SK-N-MC (cell line): ENCODE data around the gene NLK.
"Not testable (repeated sequence)": the region's sequence is repeated elsewhere in the genome, so short reads cannot be mapped to it uniquely, and the experiment has no call there.

ENCODE experiments used
- DNase-seq: peaks from one replicate; pipeline ENCODE4 v3.0.0-alpha.2; 2011; ENCODE audit warnings: low read depth, low spot score
- H3K27ac ChIP-seq: fragments of 200-600 bp; sonication (generic); 2 replicates; pipeline ENCODE4 v1.5.1; 2016; ENCODE audit warnings: mixed run types
- H3K36me3 ChIP-seq: fragments of 200-600 bp; sonication (generic); 2 replicates; pipeline ENCODE4 v1.6.1; 2017; ENCODE audit warnings: antibody characterized with exemption, low read length, mixed read lengths; ENCODE audit not compliant: insufficient read depth
- H3K4me3 ChIP-seq: fragments of 200-600 bp; sonication (generic); 2 replicates; pipeline ENCODE4 v1.5.1; 2016
- H3K9ac ChIP-seq: fragments of 200-600 bp; sonication (generic); 2 replicates; pipeline ENCODE4 v1.8.0; 2017; ENCODE audit warnings: mixed run types, mixed read lengths; ENCODE audit not compliant: insufficient read length
- H3K9me3 ChIP-seq: fragments of 200-600 bp; sonication (generic); 2 replicates; pipeline ENCODE4 v1.6.1; 2017; ENCODE audit warnings: low read depth, mild to moderate bottlenecking, antibody characterized with exemption, low read length, moderate library complexity, mixed read lengths
- EZH2 ChIP-seq: fragments of 200-600 bp; sonication (generic); IDR thresholded peaks from one replicate; pipeline ENCODE4 v1.6.1; 2017; ENCODE audit warnings: antibody characterized with exemption
- FOXP2 ChIP-seq: optimal IDR thresholded peaks from 2 replicates; pipeline ENCODE3; 2011; ENCODE audit warnings: mild to moderate bottlenecking, moderate library complexity; ENCODE audit not compliant: insufficient read depth; ENCODE audit errors: extremely low read length, control extremely low read depth
- POLR2AphosphoS5 ChIP-seq: IDR thresholded peaks from 2 replicates; pipeline ENCODE4 v1.6.1; 2012; ENCODE audit warnings: mild to moderate bottlenecking, low read depth, low read length, borderline replicate concordance

Gene NLK

DNA sequence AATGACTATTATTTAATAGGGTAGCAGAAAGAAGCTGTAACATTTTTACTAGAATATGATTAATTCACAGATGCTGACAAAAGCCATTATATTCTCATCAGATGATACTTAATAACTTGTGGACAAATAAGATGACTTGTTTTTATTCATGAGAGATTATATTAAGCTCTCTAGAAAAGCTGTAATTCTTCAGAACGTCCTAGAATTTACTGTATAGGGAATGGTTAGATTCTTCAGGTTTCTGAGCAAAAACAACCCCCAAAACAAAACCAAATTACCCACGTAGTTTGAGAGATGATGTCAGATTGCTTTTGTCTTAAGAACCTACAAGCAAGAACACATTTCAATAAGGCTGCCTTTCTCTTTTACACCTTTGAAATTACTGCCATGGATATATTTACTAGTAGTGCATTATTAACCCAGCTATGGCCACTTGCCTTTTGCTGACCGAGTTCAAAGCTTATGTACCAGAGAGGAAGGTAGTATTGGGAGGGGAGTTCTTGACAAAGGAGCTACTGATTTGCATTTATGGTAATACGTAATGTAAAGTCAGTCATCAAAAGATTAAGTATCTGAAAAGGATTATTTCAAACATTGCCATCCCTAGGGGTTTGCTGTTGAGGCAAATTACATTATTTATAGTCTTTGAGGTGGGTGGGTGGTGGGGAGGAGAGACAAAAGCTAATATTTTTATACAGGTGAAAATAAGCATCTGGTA, 51.7 kb downstream of the NLK start:
- Histone ChIP-seq H3K36me3 (no peaks in the 10 kb centered on the region), H3K4me3 (no peak overlapping the region), H3K9me3 (peaks cover 4% of the 10 kb centered on the region; the same call in 1 of the 2 replicates), H3K27ac (peak overlapping the region; percentile 91), H3K9ac (no peak overlapping the region)
- DNase-seq: no peak
- TF ChIP-seq EZH2 (no peak), FOXP2 (no peak), POLR2AphosphoS5 (no peak)

DNA sequence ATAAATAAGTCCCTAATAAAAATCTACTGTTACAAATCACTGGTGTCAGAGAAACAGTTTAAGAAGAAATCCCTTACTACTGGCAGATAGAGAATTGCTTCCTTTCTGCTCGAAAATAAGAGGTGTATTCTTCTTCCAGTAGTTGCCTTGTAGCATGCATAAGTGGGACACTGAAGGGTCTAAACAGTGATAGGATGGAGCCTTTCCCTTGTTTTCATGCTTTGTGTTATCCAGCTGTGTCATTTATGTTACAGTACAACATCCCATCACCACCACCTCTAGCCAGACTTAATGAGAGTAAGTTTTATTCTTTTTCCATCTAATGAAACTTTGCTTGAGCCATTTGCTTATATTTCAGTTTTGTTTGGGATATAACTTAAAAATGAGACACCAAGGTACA, 54.3 kb downstream of the NLK start:
- H3K36me3 ChIP-seq: peaks cover 3% of the 10 kb centered on the region; the same call in 1 of the 2 replicates
- peak overlapping the region; percentile 26 for H3K4me3 ChIP-seq
- no peak for DNase-seq
- peak overlapping the region; percentile 65; the same call in 1 of the 2 replicates for H3K27ac ChIP-seq
- H3K9ac ChIP-seq: no peak overlapping the region
- TF ChIP-seq EZH2 (no peak), FOXP2 (no peak), POLR2AphosphoS5 (no peak)
- no peaks in the 10 kb centered on the region for H3K9me3 ChIP-seq

DNA sequence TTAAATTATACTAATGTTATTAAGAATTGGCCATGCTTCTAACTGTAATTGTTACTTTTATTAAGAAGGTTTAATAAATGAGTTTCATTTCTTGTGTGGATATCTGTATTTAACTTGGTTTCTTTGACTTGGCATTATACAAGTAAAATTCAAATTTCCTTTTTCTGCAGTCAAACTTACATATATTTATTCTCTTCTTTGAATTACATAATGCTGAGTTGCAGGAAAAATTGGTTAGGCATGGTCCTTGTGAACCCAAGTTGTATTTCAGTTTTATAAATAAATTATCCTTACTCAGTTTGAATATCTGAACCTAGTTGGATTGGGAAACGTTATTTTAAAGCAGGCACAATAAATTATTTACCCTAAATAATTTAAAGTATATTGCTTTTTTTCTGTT, 54.8 kb downstream of the NLK start:
- Histone ChIP-seq H3K9ac (peak overlapping the region; percentile 40), H3K4me3 (peak overlapping the region; percentile 36; the same call in 1 of the 2 replicates), H3K9me3 (no peaks in the 10 kb centered on the region), H3K27ac (peak overlapping the region; percentile 65), H3K36me3 (peaks cover 3% of the 10 kb centered on the region; the same call in 1 of the 2 replicates)
- no peak for TF ChIP-seq EZH2
- no peak for TF ChIP-seq FOXP2
- TF ChIP-seq POLR2AphosphoS5: no peak
- DNase-seq: no peak

DNA sequence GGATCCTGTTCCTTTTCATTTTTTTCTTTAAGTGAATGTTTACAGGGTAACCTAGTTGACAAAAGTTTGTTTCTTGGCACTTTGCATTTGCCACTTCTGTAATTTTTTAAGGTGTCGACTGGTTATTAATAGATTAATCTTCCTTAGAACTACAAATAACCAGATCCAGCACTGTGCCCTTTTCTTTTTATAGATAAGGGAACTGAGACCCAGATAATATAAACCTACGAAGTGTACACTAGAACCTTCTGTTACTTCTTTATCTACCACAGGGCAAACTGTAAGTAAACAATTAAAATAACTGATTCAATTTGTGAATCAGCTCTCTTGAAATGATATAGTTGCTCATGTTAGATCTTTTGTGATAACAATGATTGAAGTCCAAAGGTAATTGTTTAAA, 55.4 kb downstream of the NLK start:
- DNase-seq: no peak
- peak overlapping the region; percentile 40 for H3K9ac ChIP-seq
- H3K9me3 ChIP-seq: no peaks in the 10 kb centered on the region
- peak overlapping the region; percentile 65 for H3K27ac ChIP-seq
- TF ChIP-seq POLR2AphosphoS5 (no peak), FOXP2 (no peak), EZH2 (no peak)
- H3K36me3 ChIP-seq: peaks cover 3% of the 10 kb centered on the region; the same call in 1 of the 2 replicates
- peak overlapping the region; percentile 36; the same call in 1 of the 2 replicates for H3K4me3 ChIP-seq

DNA sequence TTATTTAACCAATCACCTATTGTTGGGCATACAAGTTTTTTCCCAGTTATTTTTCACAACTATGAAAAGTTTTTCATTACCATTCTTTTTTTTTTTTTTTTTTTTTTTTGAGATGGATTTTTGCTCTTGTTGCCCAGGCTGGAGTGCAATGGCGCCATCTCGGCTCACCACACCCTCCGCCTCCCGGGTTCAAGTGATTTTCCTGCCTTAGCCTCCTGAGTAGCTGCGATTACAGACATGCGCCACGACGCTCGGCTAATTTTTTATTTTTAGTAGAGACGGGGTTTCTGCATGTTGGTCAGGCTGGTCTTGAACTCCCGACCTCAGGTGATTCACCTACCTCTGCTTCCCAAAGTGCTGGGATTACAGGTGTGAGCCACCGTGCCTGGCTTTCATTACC, 56.1 kb downstream of the NLK start:
- not testable (repeated sequence) for H3K36me3 ChIP-seq, H3K9ac ChIP-seq, H3K4me3 ChIP-seq, DNase-seq, H3K9me3 ChIP-seq, H3K27ac ChIP-seq

DNA sequence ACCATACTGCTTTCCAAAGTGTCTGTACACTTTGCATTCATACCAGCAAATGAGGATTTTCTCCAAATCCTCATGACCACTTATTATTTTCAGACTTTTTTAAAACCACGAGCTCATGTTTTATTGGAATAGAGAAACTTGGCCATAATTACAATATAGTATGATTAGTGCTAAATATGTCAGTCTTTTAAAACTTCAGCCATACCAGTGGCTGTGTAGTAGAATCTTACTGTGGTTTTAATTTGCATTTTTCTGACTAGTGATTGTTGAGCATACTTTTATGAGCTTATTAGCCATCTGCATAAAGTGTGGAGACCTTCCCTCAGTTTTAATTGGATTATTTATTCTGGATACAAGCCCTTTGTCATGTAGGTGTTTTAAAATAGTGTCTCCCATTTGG, 57.8 kb downstream of the NLK start:
- no peaks in the 10 kb centered on the region for H3K9me3 ChIP-seq
- peak overlapping the region; percentile 96 for H3K27ac ChIP-seq
- DNase-seq: no peak
- no peak for TF ChIP-seq POLR2AphosphoS5
- no peak for TF ChIP-seq EZH2
- TF ChIP-seq FOXP2: no peak
- peaks cover 3% of the 10 kb centered on the region; the same call in 1 of the 2 replicates for H3K36me3 ChIP-seq
- peak overlapping the region; percentile 48 for H3K4me3 ChIP-seq
- peak overlapping the region; percentile 6 for H3K9ac ChIP-seq

DNA sequence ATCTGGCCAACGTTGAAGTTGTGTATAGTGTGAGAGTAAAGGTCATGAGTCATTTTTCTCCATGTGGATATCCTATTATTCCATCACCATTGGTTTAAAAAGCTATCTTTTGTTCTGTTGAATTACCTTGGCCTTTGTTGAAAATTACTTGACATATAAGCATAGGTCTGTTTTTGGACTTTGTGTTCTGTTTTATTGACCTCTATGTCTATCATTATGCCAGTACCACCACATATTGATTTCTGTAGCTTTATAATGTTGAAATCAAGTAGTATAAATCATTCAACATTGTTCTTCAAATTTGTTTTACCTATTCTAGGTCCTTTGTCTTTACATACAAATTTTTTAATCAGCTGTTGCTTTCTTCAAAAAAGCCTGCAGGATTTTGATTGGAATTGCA, 58.5 kb downstream of the NLK start:
- H3K27ac ChIP-seq: peak overlapping the region; percentile 96
- DNase-seq: no peak
- TF ChIP-seq EZH2: no peak
- no peak for TF ChIP-seq FOXP2
- no peak for TF ChIP-seq POLR2AphosphoS5
- peak overlapping the region; percentile 48; the same call in 1 of the 2 replicates for H3K4me3 ChIP-seq
- peaks cover 3% of the 10 kb centered on the region; the same call in 1 of the 2 replicates for H3K36me3 ChIP-seq
- H3K9me3 ChIP-seq: no peaks in the 10 kb centered on the region
- no peak overlapping the region for H3K9ac ChIP-seq

DNA sequence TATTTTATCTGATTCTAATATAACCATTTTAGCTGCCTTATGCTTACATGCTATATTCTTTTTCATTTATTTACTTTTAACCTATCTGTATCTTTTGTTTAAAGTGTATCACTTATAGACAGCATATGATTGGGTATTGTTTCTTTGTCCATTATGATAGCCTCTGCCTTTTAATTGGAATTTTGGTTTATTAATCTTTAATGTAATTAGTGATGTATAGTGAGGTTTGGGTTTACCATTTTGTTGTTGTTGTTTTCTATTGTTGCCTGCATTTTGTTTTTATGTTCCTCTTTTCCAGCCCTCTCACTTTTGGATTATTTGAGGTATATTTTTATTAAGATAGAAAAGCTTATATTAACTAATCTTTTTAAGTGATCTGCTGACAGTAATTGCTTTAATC, 59.4 kb downstream of the NLK start:
- no peak overlapping the region for H3K4me3 ChIP-seq
- H3K36me3 ChIP-seq: peaks cover 3% of the 10 kb centered on the region; the same call in 1 of the 2 replicates
- H3K9me3 ChIP-seq: no peaks in the 10 kb centered on the region
- TF ChIP-seq POLR2AphosphoS5 (no peak), FOXP2 (no peak), EZH2 (no peak)
- no peak for DNase-seq
- no peak overlapping the region for H3K27ac ChIP-seq
- H3K9ac ChIP-seq: no peak overlapping the region

DNA sequence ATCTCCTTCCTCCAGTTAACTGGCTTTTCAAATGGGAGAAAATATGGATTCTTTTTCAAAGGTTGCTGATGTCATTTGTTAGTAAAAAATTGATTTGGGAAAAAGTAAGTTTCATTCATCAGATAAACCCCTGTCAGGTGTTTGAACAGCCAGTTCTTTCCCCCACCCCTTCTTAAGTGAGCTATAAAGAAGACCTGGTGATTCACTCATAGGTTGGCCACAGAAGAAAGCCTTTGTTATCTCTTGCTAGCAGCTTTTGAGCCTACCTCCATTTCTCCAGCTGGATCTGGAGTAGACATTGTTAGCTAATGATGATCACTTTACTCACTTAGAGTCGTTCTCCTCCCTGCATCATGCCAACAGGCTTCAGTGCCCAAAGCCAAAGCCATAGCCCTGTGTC, 63.0 kb downstream of the NLK start:
- TF ChIP-seq FOXP2 (no peak), POLR2AphosphoS5 (no peak), EZH2 (no peak)
- Histone ChIP-seq H3K9me3 (no peaks in the 10 kb centered on the region), H3K4me3 (peak overlapping the region; percentile 39; the same call in 1 of the 2 replicates), H3K36me3 (peaks cover 3% of the 10 kb centered on the region; the same call in 1 of the 2 replicates), H3K9ac (no peak overlapping the region), H3K27ac (peak overlapping the region; percentile 72; the same call in 1 of the 2 replicates)
- no peak for DNase-seq
